Uterus (tissue), 4 donors: ENCODE results near the gene INSRR. TPM values are rescaled to one million over a fixed set of nuclear protein-coding genes. Genes with fewer than 3 reads are reported as not detected.

ENCODE experiments used
- DNase-seq, 2 donors: peaks; one replicate each; pipeline ENCODE4 v3.0.0-alpha.2; 2019 to 2020
- H3K27ac ChIP-seq, 2 donors: fragments of 200-600 bp; sonication (generic); 1 replicate in 1 of 2; 2 replicates in 1 of 2; pipeline ENCODE4 v1.5.1; 2016 to 2018
- H3K27me3 ChIP-seq, 2 donors: fragments of 200-600 bp; sonication (generic); one replicate each; pipeline ENCODE4 v1.5.1; 2018 to 2019; ENCODE audit warnings: control low read depth in 1 of 2
- H3K36me3 ChIP-seq, 2 donors: fragments of 200-600 bp; sonication (generic); one replicate each; pipeline ENCODE4 v1.5.1; 2019; ENCODE audit warnings: control low read depth in 1 of 2
- H3K4me1 ChIP-seq, 2 donors: fragments of 200-600 bp; sonication (generic); one replicate each; pipeline ENCODE4 v1.5.1; 2018 to 2019; ENCODE audit warnings: control low read depth in 1 of 2
- H3K4me3 ChIP-seq, 2 donors: fragments of 200-600 bp; sonication (generic); 1 replicate in 1 of 2; 2 replicates in 1 of 2; pipeline ENCODE4 v1.5.1; 2018 to 2019; ENCODE audit warnings: mild to moderate bottlenecking in 1 of 2
- H3K9me3 ChIP-seq, 2 donors: fragments of 200-600 bp; sonication (generic); one replicate each; pipeline ENCODE4 v1.5.1; 2019; ENCODE audit warnings: control low read depth in 1 of 2
- CTCF ChIP-seq, 4 experiments: fragments of 200-600 bp in 2 of 4; fragments of 450-650 bp in 2 of 4; sonication (generic) in 2 of 4; IDR thresholded peaks; one replicate each; pipeline ENCODE4 v1.5.1; 2016 to 2019; ENCODE audit warnings: antibody characterized with exemption in 4 of 4, mild to moderate bottlenecking in 2 of 4, moderate library complexity in 1 of 4
- POLR2A ChIP-seq, 2 donors: fragments of 450-650 bp; IDR thresholded peaks; one replicate each; pipeline ENCODE4 v1.6.1; 2016; ENCODE audit warnings: antibody characterized with exemption in 2 of 2, mild to moderate bottlenecking in 1 of 2, moderate library complexity in 1 of 2
- intact Hi-C: fragments of 100-400 bp; cut with DNase I; formaldehyde crosslinking; loops from one replicate; pipeline ENCODE4 v1.15.1; 2023; ENCODE audit warnings: low total_unique reads
- total RNA-seq, 4 donors: library from RNA; depleted of rRNA in 3 of 4; stranded (reverse); fragments of >200 nt in 3 of 4; gene quantifications; one replicate each; pipeline versions ENCODE4 v1.1.0 to v1.2.4, GENCODE V29; 2014 to 2023
- donor health status: DM: yes; HTN: yes; CAD: no.

The INSRR gene
- total RNA-seq, 4 donors from 2014 or later = 1.2 TPM; not detected in 3

DNA sequence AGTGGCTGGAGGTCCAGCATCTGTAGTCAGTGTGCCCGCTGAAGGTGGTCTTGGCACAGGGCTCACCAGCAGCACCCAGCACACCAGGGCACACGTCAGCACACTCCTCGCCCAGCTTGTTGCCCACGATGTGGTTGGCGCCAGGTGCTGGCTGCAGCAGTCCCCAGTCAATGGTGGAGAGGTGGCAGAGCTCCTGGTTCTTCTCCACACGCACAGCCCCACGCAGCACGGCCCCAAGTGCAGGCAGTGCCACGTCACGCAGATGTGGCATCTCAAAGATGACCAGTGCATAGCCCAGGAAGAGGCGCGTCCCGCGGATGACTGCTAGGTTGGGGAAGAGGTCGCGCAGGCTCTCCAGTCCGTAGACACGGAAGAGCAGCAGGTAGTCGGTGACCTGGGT lies 5.2 kb downstream of the INSRR start:
- no peaks in the 10 kb centered on the region for H3K27me3 ChIP-seq
- TF ChIP-seq POLR2A (IDR thresholded peaks at IDR 0.05) (no peak), CTCF (IDR thresholded peaks at IDR 0.05) (no peak)
- intact Hi-C loops = no loop called here

GRCh38 chr1:156852418-156852874 lies 6.5 kb downstream of the INSRR start:
- no peaks in the 10 kb centered on the region for H3K27me3 ChIP-seq
- H3K27ac ChIP-seq = no peak overlapping the region
- DNase-seq = peak in 1 of 2 donors; percentile 50
- TF ChIP-seq POLR2A (IDR thresholded peaks at IDR 0.05) = no peak
- no peak for TF ChIP-seq CTCF (IDR thresholded peaks at IDR 0.05)
- H3K4me3 ChIP-seq = no peak overlapping the region
- H3K9me3 ChIP-seq = no peaks in the 10 kb centered on the region
- intact Hi-C loops = no loop called here
- H3K36me3 ChIP-seq = no peaks in the 10 kb centered on the region
- H3K4me1 ChIP-seq = no peaks in the 10 kb centered on the region

More for the DNA sequence above, 5.2 kb downstream of the INSRR start:
- peaks cover 0 to 4% of the 10 kb centered on the region in 2 donors for H3K4me1 ChIP-seq
- no peak overlapping the region for H3K4me3 ChIP-seq
- H3K9me3 ChIP-seq = no peaks in the 10 kb centered on the region
- no peak overlapping the region for H3K27ac ChIP-seq
- no peaks in the 10 kb centered on the region for H3K36me3 ChIP-seq
- DNase-seq = no peak

- H3K27me3 ChIP-seq = no peaks in the 10 kb centered on the region
- intact Hi-C loops = no loop called here
Measured at GRCh38 chr1:156851779-156852417, 7.0 kb downstream of the INSRR start.

DNA sequence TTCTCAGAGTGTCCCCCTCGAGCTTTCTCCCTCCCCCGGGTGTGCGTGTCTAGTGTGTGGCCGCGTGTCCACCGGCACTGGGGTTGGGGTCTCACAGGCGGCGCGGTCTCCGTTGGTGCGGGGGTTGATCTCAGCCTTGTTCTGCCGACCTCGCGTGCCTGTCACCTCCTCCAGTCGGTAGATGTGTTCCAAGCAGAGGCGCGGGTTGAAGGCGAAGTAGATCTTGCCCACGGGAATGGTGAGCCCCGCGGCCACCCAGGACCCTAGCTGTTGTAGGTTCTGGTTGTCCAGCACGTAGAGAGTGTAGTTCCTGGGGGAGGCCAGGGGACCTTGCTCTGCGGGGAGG lies 9.8 kb downstream of the INSRR start:
- H3K4me3 ChIP-seq = no peak overlapping the region
- DNase-seq = no peak
- H3K4me1 ChIP-seq = no peaks in the 10 kb centered on the region
- H3K9me3 ChIP-seq = no peaks in the 10 kb centered on the region
- TF ChIP-seq CTCF (IDR thresholded peaks at IDR 0.05) (no peak), POLR2A (IDR thresholded peaks at IDR 0.05) (no peak)
- no peaks in the 10 kb centered on the region for H3K36me3 ChIP-seq
- intact Hi-C loops = no loop called here
- no peak overlapping the region for H3K27ac ChIP-seq
- peaks cover 4 to 8% of the 10 kb centered on the region in 2 donors for H3K27me3 ChIP-seq

More at GRCh38 chr1:156851779-156852417, 7.0 kb downstream of the INSRR start:
- no peak for DNase-seq
- Histone ChIP-seq H3K9me3 (no peaks in the 10 kb centered on the region), H3K4me3 (no peak overlapping the region), H3K36me3 (no peaks in the 10 kb centered on the region), H3K4me1 (no peaks in the 10 kb centered on the region), H3K27ac (no peak overlapping the region)
- TF ChIP-seq CTCF (IDR thresholded peaks at IDR 0.05) (no peak), POLR2A (IDR thresholded peaks at IDR 0.05) (no peak)

DNA sequence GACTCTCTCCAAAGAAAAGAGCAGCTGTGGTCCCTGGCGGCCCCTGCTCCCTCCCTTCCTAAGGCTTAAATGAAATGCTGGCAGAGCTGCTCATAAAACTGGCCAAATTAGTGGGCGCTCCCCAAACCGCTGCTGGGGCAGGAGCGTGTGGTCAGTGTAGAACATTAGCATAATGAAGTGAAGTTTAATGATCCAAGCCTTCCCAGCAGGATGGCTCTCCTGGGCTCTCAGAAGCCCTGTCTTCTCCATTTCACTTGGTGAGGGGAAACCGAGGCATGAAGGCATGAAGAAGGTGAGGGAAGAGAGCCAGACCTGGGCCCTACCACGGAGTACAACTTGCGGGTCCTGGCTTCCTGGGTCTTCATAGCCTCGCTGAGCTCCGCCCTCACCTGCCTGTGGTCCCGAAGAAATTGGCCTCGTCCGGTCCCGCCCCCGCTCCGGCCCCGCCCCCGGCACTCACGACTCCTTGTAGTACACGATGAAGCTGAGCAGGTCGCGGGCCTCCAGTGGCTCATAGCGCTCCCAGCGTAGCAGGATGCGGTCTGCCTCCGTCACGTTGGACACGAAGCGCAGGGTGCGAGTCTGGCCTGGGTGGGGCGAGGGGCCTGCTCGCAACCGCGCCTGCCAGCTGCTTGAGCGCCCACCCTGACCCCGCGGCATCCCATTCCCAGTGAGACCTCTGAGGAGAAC lies 10.3 kb downstream of the INSRR start:
- Histone ChIP-seq H3K4me3 (no peak overlapping the region), H3K27me3 (peaks cover 4 to 8% of the 10 kb centered on the region in 2 donors)
- intact Hi-C loops = no loop called here

More for the DNA sequence above, 10.3 kb downstream of the INSRR start:
- DNase-seq = no peak
- H3K27ac ChIP-seq = no peak overlapping the region
- TF ChIP-seq CTCF (IDR thresholded peaks at IDR 0.05) (no peak), POLR2A (IDR thresholded peaks at IDR 0.05) (no peak)
- no peaks in the 10 kb centered on the region for H3K36me3 ChIP-seq
- H3K9me3 ChIP-seq = no peaks in the 10 kb centered on the region
- H3K4me1 ChIP-seq = no peaks in the 10 kb centered on the region
